ENCODE data around the gene LRRC28.

- no peak for TF ChIP-seq GATA2 (IDR thresholded peaks at IDR 0.05; ENCODE audit: low read depth, low read length)
- no peak for TF ChIP-seq GATA3 (IDR thresholded peaks at IDR 0.05; ENCODE audit: low read depth, low read length)
Observed at GRCh38 chr15:99267957-99268356, 16.7 kb downstream of the LRRC28 start.

All from SH-SY5Y (cell line).